C4-2B (cell line): ENCODE data around the gene HERC4.

Experiments used
- H3K27ac ChIP-seq: fragments of 450-650 bp; 2 replicates; pipeline ENCODE4 v1.5.1; 2017
- ZFX ChIP-seq: fragments of 450-650 bp; IDR thresholded peaks from 2 replicates; pipeline ENCODE4 v1.6.1; 2017
- TF ChIP-seq, protein P1 (sequence below): fragments of 450-650 bp; conservative IDR thresholded peaks from 2 replicates; pipeline ENCODE4 v1.5.1; 2017; ENCODE audit warnings: mild to moderate bottlenecking

HERC4 gene

DNA sequence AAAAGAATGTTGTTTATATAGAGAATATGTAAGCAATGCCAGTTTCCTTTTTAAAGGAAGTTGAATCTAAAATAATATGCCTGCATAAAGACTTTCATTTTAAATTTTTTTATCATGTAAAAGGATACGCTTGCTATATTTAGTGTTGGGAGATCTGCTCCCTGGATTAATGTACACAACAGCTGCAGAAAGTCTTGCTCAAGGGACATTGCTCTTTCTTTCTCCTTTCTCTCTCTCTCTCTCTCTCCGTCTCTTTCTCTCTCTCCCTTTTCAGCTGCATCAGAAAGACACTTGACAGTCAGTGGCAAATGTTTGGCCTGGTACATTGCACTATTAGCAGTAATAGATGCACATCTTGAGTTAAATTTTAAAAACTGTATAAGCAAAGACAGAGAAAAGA lies 34.9 kb upstream of the HERC4 start:
- TF ChIP-seq ZFX: no peak
- TF ChIP-seq, protein P1, sequence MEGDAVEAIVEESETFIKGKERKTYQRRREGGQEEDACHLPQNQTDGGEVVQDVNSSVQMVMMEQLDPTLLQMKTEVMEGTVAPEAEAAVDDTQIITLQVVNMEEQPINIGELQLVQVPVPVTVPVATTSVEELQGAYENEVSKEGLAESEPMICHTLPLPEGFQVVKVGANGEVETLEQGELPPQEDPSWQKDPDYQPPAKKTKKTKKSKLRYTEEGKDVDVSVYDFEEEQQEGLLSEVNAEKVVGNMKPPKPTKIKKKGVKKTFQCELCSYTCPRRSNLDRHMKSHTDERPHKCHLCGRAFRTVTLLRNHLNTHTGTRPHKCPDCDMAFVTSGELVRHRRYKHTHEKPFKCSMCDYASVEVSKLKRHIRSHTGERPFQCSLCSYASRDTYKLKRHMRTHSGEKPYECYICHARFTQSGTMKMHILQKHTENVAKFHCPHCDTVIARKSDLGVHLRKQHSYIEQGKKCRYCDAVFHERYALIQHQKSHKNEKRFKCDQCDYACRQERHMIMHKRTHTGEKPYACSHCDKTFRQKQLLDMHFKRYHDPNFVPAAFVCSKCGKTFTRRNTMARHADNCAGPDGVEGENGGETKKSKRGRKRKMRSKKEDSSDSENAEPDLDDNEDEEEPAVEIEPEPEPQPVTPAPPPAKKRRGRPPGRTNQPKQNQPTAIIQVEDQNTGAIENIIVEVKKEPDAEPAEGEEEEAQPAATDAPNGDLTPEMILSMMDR: no peak
- no peak overlapping the region for H3K27ac ChIP-seq

DNA sequence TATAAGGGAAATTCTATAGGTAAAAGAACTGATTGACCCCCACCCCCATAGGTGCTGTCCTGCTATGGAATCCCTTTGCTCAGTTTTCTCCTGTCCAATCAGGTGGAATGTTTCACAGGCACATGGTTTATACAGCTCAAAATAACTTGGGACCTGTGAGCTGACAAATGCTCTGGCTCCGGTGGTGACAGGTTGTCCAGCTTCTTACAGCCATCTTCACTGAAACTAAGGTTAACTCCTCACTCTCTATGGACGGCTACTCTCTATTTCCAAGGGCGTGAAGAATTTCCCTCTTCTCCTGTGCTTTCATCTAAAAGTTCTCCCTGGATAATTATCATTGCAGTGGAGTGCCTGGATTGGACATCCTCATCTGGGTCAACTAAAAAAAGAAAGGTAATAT lies 34.2 kb upstream of the HERC4 start, which contains the start of gene MYPN:
MYPN (plus strand) TSS at position 158 of the 400 bp plus-strand sequence. CDS start 11,951 bp downstream, outside the sequence.
- TF ChIP-seq ZFX: no peak
- TF ChIP-seq, protein P1: no peak
- H3K27ac ChIP-seq: no peak within 1 kb of the TSS

DNA sequence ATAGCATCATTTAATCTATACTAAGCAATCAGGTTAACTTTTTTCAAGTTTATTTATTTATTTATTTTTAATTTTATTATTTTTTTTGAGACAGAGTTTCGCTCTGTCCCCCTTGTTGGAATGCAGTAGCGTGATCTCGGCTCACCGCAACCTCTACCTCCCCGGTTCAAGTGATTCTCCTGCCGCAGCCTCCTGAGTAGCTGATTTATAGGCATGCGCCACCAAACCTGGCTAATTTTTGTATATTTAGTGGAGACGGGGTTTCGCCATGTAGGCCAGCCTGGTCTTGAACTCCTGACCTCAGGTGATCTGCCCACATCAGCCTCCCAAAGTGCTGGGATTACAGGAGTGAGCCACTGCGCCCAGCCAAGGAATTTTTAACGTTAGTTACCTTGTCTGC lies 33.6 kb upstream of the HERC4 start:
- H3K27ac ChIP-seq: no peak overlapping the region
- TF ChIP-seq ZFX: no peak
- TF ChIP-seq, protein P1: no peak

DNA sequence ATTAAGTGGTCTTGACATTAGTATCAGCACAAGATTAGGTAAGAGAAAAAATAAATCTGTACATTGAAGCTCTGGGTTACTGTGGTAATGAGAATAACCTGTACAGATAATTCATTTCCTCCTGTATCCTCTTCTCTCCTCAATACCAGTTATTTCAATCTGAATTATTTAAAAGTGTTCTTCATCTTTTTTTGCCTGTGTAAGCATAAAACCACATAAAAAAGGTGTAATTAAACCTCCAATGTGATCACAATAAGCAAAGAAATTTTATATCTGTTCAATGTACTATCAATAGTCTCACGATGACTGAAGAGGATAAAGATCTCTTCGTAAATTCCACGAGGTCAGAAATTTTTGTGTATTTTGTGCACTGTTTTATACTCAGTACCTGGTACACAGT lies 33.0 kb upstream of the HERC4 start:
- no peak for TF ChIP-seq ZFX
- TF ChIP-seq, protein P1: no peak
- no peak overlapping the region for H3K27ac ChIP-seq

DNA sequence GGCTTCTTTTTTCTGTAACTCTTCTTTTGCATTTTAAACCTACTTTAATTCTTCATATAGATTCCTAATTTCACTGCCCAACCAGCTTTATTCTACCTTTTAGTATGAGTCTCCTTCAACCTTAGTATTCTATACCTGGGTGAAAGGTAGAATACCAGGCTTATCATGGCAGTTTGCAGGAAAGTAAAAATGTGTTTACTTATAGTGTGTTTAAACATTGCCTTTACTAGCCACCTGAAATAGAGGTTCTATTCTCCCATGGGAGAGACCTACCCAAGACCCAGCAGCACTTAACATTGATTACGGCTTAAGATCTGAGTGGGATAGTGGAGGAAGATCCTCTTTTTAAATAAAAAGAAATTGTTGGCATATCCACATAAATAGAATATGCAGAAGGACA lies 32.6 kb upstream of the HERC4 start:
- H3K27ac ChIP-seq: no peak overlapping the region
- no peak for TF ChIP-seq ZFX
- TF ChIP-seq, protein P1: no peak

DNA sequence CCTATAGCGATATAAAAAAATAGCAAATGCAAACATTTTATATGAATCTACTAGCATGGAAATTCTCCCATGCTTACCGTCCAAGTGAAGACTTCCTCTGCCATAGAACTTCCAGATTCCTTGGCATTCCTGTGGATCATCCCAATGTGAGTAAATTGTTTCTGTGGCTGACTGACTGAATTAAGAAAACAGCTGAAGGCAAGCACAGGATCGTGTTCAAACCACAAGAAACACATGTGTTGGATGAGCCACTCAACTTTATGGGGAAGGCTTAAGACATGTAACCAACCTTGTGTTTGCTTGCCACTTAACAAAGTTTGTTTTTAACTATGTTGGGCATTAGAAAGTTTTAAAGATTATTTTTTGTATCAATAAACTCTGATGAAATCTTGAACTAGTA lies 31.6 kb upstream of the HERC4 start:
- no peak overlapping the region for H3K27ac ChIP-seq
- TF ChIP-seq, protein P1: no peak

DNA sequence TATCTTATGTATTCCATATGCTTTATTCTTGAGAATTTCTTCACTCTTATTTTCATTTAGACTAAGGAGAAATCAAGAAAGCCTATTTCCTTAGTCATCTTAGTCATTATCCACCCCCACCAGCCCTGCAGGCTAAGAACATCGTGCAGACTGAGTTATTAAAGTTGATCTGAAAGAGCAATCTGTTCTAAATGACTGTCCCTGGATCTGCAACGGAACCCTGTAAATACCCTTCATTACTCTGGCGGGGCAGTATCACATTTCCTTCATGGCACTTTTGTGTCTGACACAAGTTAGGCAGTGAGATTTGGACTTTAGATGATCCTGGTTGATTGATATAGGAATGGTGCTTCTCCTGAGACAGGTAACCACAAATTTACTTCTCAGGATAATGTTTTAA lies 30.7 kb upstream of the HERC4 start:
- H3K27ac ChIP-seq: no peak overlapping the region
- TF ChIP-seq, protein P1: no peak
- no peak for TF ChIP-seq ZFX

DNA sequence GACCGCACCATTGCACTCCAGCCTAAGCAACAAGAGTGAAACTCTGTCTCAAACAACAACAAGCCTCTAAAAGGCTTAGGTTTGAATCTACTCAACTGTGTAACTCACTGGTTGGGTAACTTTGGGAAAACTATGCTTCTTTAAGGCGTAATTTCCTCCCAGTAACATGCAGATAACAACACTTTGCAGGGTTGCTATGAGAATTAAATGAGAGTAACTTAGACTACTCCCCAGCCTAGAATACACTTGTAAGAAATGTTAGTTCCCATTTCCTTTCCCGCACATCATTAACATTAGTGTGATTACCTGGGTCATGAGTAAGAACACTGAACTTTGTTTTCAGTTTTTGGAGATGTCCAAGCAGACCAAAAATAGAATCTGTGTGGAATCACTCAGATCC lies 28.8 kb upstream of the HERC4 start:
- TF ChIP-seq ZFX: no peak
- TF ChIP-seq, protein P1: no peak
- no peak overlapping the region for H3K27ac ChIP-seq
